Putamen (tissue), 1 donor: ENCODE data around the gene ALDH1A2.
"Not testable (repeated sequence)": the region's sequence is repeated elsewhere in the genome, so short reads cannot be mapped to it uniquely, and the experiment has no call there.

Experiments
- DNase-seq: peaks from one replicate; pipeline ENCODE4 v3.0.0-alpha.2; 2016; ENCODE audit warnings: low spot score

ALDH1A2 gene

GRCh38 chr15:58065445-58066041 lies at the start of gene ALDH1A2:
Gene ALDH1A2, minus strand, starts transcription at chr15:58065711. Its CDS starts 61 bp downstream, at chr15:58065650.
- DNase-seq: no peak

- no peak for DNase-seq
These were observed 49.3 kb upstream of the ALDH1A2 start for GRCh38 chr15:58114812-58115211.

- no peak for DNase-seq
These were observed 48.9 kb upstream of the ALDH1A2 start for GRCh38 chr15:58114388-58114787.

GRCh38 chr15:58113358-58113757 lies 47.8 kb upstream of the ALDH1A2 start:
- DNase-seq: not testable (repeated sequence)

GRCh38 chr15:58111718-58112104 lies 46.2 kb upstream of the ALDH1A2 start:
- no peak for DNase-seq

- no peak for DNase-seq
These were observed 45.6 kb upstream of the ALDH1A2 start for GRCh38 chr15:58110999-58111717.

GRCh38 chr15:58109419-58109818 lies 43.9 kb upstream of the ALDH1A2 start:
- DNase-seq: no peak

- DNase-seq: no peak
These were observed 42.6 kb upstream of the ALDH1A2 start for GRCh38 chr15:58108117-58108516.

GRCh38 chr15:58103482-58103881 lies 38.0 kb upstream of the ALDH1A2 start:
- DNase-seq: no peak

GRCh38 chr15:58096529-58097084 lies 31.1 kb upstream of the ALDH1A2 start:
- no peak for DNase-seq

GRCh38 chr15:58095415-58095814 lies 29.9 kb upstream of the ALDH1A2 start:
- no peak for DNase-seq

- no peak for DNase-seq
These were observed 22.4 kb upstream of the ALDH1A2 start for GRCh38 chr15:58087871-58088270.

- no peak for DNase-seq
These were observed 21.0 kb upstream of the ALDH1A2 start for GRCh38 chr15:58086491-58086890.

- no peak for DNase-seq
These were observed 18.0 kb upstream of the ALDH1A2 start for GRCh38 chr15:58083526-58083925.

- DNase-seq: no peak
These were observed 16.4 kb upstream of the ALDH1A2 start for GRCh38 chr15:58081891-58082290.

- no peak for DNase-seq
These were observed 15.9 kb upstream of the ALDH1A2 start for GRCh38 chr15:58081456-58081855.

GRCh38 chr15:58080959-58081358 lies 15.4 kb upstream of the ALDH1A2 start:
- DNase-seq: not testable (repeated sequence)

- no peak for DNase-seq
These were observed 14.9 kb upstream of the ALDH1A2 start for GRCh38 chr15:58080398-58080797.

GRCh38 chr15:58078591-58078990 lies 13.1 kb upstream of the ALDH1A2 start:
- no peak for DNase-seq

- DNase-seq: no peak
These were observed 11.9 kb upstream of the ALDH1A2 start for GRCh38 chr15:58077427-58077826.

- no peak for DNase-seq
These were observed 8.9 kb upstream of the ALDH1A2 start for GRCh38 chr15:58074452-58074851.

GRCh38 chr15:58070801-58071418 lies 5.4 kb upstream of the ALDH1A2 start:
- peak; percentile 20 for DNase-seq

GRCh38 chr15:58069008-58069407 lies 3.5 kb upstream of the ALDH1A2 start:
- no peak for DNase-seq
